Activated T-helper 1 cell treated with anti-CD3 and anti-CD28 coated beads, Interleukin-12 subunit alpha, Interleukin-12 subunit beta, Interleukin-2, Interleukin-4 antibody, amounts not matched to agents 30 ng/mL and 10 ng/mL and 1 ng/mL, durations not matched to agents 14 hours and 24 hours and 36 hours (primary cell): ENCODE results near the gene DOCK4. TPM values are rescaled to one million over a fixed set of nuclear protein-coding genes. Genes with fewer than 3 reads are reported as not detected.
"Not testable (repeated sequence)": the region's sequence is repeated elsewhere in the genome, so short reads cannot be mapped to it uniquely, and the experiment has no call there.

ENCODE experiments used
- DNase-seq: peaks from one replicate; pipeline ENCODE4 v3.0.0; 2021; ENCODE audit warnings: low spot score
- H3K27ac Mint-ChIP-seq: one replicate; pipeline ENCODE4 v1.8.0; 2021; ENCODE audit warnings: mild to moderate bottlenecking, mixed read lengths
- H3K27me3 Mint-ChIP-seq: one replicate; pipeline ENCODE4 v1.8.0; 2022; ENCODE audit warnings: mild to moderate bottlenecking, moderate library complexity, mixed read lengths; ENCODE audit not compliant: insufficient read depth
- H3K36me3 Mint-ChIP-seq: one replicate; pipeline ENCODE4 v1.8.0; 2021; ENCODE audit warnings: low read depth, mixed read lengths
- H3K4me1 Mint-ChIP-seq: one replicate; pipeline ENCODE4 v1.8.0; 2021; ENCODE audit warnings: low read depth, mixed read lengths
- H3K4me3 Mint-ChIP-seq: one replicate; pipeline ENCODE4 v1.8.0; 2021; ENCODE audit warnings: mild to moderate bottlenecking, moderate library complexity, mixed read lengths
- H3K9me3 Mint-ChIP-seq: one replicate; pipeline ENCODE4 v1.8.0; 2021; ENCODE audit warnings: mixed read lengths
- intact Hi-C: fragments of 100-400 bp; cut with micrococcal nuclease; formaldehyde crosslinking; loops from one replicate; pipeline ENCODE4 v1.15.1; 2024
- total RNA-seq: library from RNA; stranded (reverse); gene quantifications from 2 replicates; pipeline ENCODE4 v1.2.3, GENCODE V29; 2022

DOCK4 gene
- total RNA-seq, result 0.31 and 0.37 TPM in 2 replicates

DNA sequence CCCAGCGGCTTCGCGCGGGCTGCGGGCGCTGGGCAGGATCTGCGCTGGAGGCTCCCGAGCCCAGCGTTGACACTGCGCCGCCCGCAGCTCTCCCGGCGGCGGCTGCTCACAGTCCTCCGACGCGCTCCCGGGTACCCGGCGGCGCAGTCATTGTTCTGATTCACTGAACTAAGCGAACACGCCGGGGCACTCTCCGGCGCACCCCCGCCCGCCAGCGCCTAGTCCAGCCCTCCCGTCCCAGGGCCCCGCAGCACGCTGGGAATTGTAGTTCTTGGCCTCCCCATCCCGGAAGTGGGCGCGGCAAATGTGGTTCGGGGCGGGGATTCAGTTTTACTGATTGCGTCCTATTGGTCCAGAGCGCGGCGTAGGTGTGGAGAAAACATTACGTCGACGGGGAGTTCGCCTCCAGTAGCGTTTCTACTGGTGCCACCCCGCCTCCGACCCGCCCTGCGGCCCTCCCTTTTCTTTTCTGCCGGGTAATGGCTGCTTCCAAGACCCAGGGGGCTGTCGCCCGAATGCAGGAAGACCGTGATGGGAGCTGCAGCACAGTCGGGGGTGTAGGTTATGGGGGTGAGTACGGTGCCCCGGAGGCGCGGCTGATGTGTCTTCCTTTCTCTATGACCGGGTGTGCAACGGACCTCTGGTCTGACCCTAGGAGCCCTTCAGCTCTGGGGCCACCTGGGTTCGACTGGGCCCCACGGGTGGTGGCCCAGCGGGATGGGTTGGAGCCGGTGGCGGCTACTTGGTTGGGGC, at the start of gene DOCK4, which contains the start of gene ZNF277:
TSS of gene DOCK4 (minus strand) at position 162 of the 753 bp plus-strand sequence. CDS start 261 bp downstream, outside the sequence.
TSS of gene ZNF277 (plus strand) at position 458 of the 753 bp plus-strand sequence. CDS start at position 480, 22 bp downstream.
- peak; percentile 98 for DNase-seq
- Mint-ChIP-seq H3K4me3 (peak within 1 kb of the TSS; percentile 100), H3K36me3 (no peaks in the 10 kb centered on the region), H3K27ac (peak within 1 kb of the TSS; percentile 92), H3K4me1 (peaks cover 34% of the 10 kb centered on the region), H3K27me3 (peaks cover 31% of the 10 kb centered on the region), H3K9me3 (peaks cover 4% of the 10 kb centered on the region)
- intact Hi-C loops, result loop anchor here (1.0 to 10.0 kb wide), 9 partner anchors 186 to 1124 kb away; partner anchors contain the start of genes IFRD1, IMMP2L, SMIM30 and TMEM168

DNA sequence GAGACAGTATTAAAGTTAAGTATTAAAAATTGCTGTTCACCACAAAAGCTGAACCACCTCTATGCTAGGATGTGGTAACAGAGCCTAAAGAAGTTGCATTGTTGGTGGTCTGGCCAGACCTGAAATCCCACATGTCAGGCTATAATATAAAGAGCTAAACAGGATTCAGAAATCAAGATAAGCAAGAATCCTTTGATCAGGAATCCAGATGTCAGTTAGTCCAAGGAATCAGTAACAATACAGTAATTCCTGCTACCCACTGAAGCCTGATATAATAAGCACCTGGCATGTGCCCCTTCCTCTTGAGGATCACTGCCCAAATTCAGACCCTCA, 49.2 kb upstream of the DOCK4 start:
- DNase-seq, result no peak
- H3K4me3 Mint-ChIP-seq, result no peak overlapping the region
- H3K36me3 Mint-ChIP-seq, result no peaks in the 10 kb centered on the region
- H3K4me1 Mint-ChIP-seq, result no peaks in the 10 kb centered on the region
- no peaks in the 10 kb centered on the region for H3K9me3 Mint-ChIP-seq
- intact Hi-C loops, result no loop called here
- H3K27ac Mint-ChIP-seq, result no peak overlapping the region
- no peaks in the 10 kb centered on the region for H3K27me3 Mint-ChIP-seq

DNA sequence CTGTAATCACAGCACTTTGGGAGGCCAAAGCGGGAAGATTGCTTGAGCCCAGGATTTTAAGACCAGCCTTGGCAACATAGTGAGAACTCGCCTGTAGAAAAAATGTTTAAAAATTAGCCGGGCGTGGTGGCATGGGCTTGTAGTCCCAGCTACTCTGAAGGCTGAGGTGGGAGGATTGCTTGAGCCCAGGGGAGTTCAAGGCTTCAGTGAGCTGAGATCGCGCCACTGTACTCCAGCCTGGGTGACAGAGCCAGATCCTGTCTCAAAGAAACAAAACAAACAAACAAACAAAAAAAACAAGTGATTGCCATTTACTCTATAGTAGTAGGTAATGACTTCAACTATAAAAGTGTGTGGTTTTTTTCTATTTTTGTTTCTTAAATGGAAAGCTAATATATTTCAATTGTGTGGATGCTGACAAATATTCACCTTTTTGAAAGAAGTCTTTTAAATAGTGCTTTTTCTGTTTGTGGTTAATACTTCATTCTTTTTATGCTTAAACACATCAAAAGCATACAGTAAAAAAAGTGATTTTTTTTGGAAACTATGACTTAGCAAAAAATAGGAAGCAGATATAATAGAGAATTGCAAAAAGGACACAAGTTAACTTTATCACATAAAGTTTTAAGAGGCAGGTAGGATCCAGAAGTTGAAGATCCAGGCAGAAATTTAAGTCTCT, 48.6 kb upstream of the DOCK4 start:
- intact Hi-C loops, result no loop called here
- H3K4me3 Mint-ChIP-seq, result no peak overlapping the region
- no peaks in the 10 kb centered on the region for H3K27me3 Mint-ChIP-seq
- no peaks in the 10 kb centered on the region for H3K36me3 Mint-ChIP-seq
- no peak for DNase-seq
- H3K27ac Mint-ChIP-seq, result no peak overlapping the region
- no peaks in the 10 kb centered on the region for H3K9me3 Mint-ChIP-seq
- no peaks in the 10 kb centered on the region for H3K4me1 Mint-ChIP-seq

GRCh38 chr7:112254156-112254555, 48.0 kb upstream of the DOCK4 start:
- Mint-ChIP-seq H3K27me3 (no peaks in the 10 kb centered on the region), H3K36me3 (no peaks in the 10 kb centered on the region), H3K9me3 (no peaks in the 10 kb centered on the region), H3K4me3 (no peak overlapping the region), H3K4me1 (no peaks in the 10 kb centered on the region), H3K27ac (no peak overlapping the region)
- intact Hi-C loops, result no loop called here
- no peak for DNase-seq

- no peaks in the 10 kb centered on the region for H3K4me1 Mint-ChIP-seq
- H3K36me3 Mint-ChIP-seq, result no peaks in the 10 kb centered on the region
- intact Hi-C loops, result no loop called here
- no peak overlapping the region for H3K27ac Mint-ChIP-seq
- no peak for DNase-seq
- no peaks in the 10 kb centered on the region for H3K9me3 Mint-ChIP-seq
- H3K4me3 Mint-ChIP-seq, result no peak overlapping the region
- no peaks in the 10 kb centered on the region for H3K27me3 Mint-ChIP-seq
Observed at GRCh38 chr7:112252691-112253090, 46.5 kb upstream of the DOCK4 start.

GRCh38 chr7:112252141-112252540, 45.9 kb upstream of the DOCK4 start:
- Mint-ChIP-seq H3K4me1 (no peaks in the 10 kb centered on the region), H3K4me3 (no peak overlapping the region), H3K27ac (no peak overlapping the region), H3K36me3 (no peaks in the 10 kb centered on the region), H3K27me3 (no peaks in the 10 kb centered on the region), H3K9me3 (no peaks in the 10 kb centered on the region)
- intact Hi-C loops, result no loop called here
- no peak for DNase-seq

DNA sequence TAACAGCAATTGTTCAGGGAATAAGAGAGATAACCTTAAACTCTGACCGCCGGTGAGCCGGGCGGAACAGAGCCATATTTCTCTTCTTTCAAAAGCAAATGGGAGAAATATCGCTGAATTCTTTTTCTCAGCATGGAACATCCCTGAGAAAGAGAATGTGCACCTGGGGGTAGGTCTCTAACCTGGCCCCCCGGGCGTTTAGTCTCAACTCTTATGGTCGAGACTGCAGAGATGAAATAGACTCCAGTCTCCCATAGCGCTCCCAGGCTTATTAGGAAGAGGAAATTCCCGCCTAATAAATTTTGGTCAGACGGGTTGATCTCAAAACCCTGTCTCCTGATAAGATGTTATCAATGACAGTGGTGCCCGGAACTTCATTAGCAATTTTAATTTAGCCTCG, 43.8 kb upstream of the DOCK4 start:
- intact Hi-C loops, result not testable (repeated sequence)

DNA sequence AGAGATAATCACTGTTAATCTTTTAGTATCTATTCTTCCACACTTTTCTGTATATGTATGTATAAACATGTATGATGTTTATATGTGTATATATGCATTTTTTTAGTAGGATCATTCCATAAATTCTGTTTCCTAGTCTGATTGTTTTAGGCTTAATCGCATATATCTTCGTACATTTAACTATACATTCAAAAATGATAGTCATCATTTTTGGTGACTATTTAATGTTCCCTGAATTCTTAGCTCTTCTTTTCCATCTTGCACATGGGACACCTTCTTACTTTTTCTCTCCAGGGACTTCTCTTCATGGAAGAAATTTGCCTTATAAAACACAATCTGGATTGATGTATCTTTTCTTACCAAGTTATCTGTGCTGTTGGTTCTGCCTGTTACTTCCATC, 42.4 kb upstream of the DOCK4 start:
- DNase-seq, result no peak
- Mint-ChIP-seq H3K9me3 (no peaks in the 10 kb centered on the region), H3K27ac (no peak overlapping the region), H3K27me3 (peaks cover 1% of the 10 kb centered on the region), H3K36me3 (no peaks in the 10 kb centered on the region), H3K4me1 (no peaks in the 10 kb centered on the region), H3K4me3 (no peak overlapping the region)
- intact Hi-C loops, result no loop called here

More for the DNA sequence above, 43.8 kb upstream of the DOCK4 start:
- not testable (repeated sequence) for H3K27ac Mint-ChIP-seq, H3K9me3 Mint-ChIP-seq, DNase-seq, H3K27me3 Mint-ChIP-seq, H3K4me1 Mint-ChIP-seq, H3K4me3 Mint-ChIP-seq, H3K36me3 Mint-ChIP-seq

- DNase-seq, result no peak
- Mint-ChIP-seq H3K4me3 (no peak overlapping the region), H3K9me3 (peaks cover 6% of the 10 kb centered on the region)
Observed at GRCh38 chr7:112238852-112239610, 32.8 kb upstream of the DOCK4 start.

DNA sequence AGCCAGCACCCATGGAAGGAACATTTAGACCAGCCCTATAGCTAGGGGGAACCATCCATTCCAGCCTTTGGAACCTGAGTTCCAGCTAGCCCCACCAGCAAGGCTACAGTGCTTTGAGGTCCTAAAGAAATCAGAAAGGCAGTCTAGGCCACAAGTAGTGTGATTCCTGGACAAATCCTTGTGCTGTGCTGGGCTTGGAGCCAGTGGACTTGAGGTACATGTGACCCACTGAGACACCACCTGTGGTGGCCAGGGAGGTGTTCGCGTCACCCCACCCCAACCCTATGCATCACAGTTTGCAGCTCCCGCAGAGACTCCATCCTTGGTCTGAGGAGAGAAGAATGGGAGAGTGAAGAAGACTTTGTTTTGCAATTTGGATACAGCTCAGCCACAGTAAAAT, 32.1 kb upstream of the DOCK4 start:
- H3K4me3 Mint-ChIP-seq, result no peak overlapping the region
- H3K27me3 Mint-ChIP-seq, result no peaks in the 10 kb centered on the region
- H3K9me3 Mint-ChIP-seq, result peaks cover 6% of the 10 kb centered on the region
- H3K27ac Mint-ChIP-seq, result no peak overlapping the region
- no peak for DNase-seq
- no peaks in the 10 kb centered on the region for H3K36me3 Mint-ChIP-seq
- no peaks in the 10 kb centered on the region for H3K4me1 Mint-ChIP-seq
- intact Hi-C loops, result no loop called here

More at GRCh38 chr7:112238852-112239610, 32.8 kb upstream of the DOCK4 start:
- no peaks in the 10 kb centered on the region for H3K27me3 Mint-ChIP-seq
- no peak overlapping the region for H3K27ac Mint-ChIP-seq
- H3K36me3 Mint-ChIP-seq, result no peaks in the 10 kb centered on the region
- H3K4me1 Mint-ChIP-seq, result no peaks in the 10 kb centered on the region
- intact Hi-C loops, result no loop called here

DNA sequence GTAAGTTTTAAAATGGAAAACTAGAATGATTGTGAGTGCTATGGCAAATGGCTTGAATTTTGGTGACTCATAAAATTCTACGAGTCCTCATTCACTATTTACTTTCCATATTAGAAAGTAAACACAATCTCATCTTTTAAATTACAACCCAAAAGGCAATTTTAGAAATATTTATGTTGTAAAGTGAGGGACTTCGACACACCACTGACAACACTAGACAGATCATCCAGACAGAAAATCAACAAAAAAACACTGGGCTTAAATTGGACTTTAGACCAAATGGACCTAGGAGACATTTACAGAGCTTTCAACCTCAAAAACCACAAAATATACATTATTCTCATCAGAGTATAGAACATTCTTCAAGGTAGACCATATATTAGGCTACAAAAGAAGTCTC, 30.4 kb upstream of the DOCK4 start:
- no peak for DNase-seq
- Mint-ChIP-seq H3K9me3 (peaks cover 6% of the 10 kb centered on the region), H3K36me3 (no peaks in the 10 kb centered on the region), H3K27me3 (no peaks in the 10 kb centered on the region), H3K27ac (no peak overlapping the region), H3K4me3 (no peak overlapping the region), H3K4me1 (no peaks in the 10 kb centered on the region)
- intact Hi-C loops, result no loop called here

DNA sequence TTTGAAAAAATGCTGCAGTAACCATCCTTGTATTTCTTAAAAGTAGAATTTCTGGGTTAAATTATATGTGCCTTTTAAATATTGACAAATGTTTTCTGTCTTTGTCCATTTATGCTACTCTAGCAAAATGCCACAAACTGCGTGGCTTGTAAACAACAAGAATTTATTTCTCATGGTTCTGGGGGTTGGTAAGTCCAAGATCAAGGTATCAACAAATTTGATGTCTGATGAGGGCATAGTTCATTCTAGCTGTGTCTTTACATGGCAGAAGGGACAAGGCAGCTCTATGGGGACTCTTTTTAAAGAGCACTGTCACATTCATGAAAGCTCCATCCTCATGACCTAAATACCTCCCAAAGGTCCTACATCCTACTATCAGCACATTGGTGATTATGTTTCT, 27.9 kb upstream of the DOCK4 start:
- intact Hi-C loops, result no loop called here
- Mint-ChIP-seq H3K27me3 (no peaks in the 10 kb centered on the region), H3K9me3 (peaks cover 2% of the 10 kb centered on the region), H3K4me1 (no peaks in the 10 kb centered on the region), H3K4me3 (no peak overlapping the region), H3K36me3 (no peaks in the 10 kb centered on the region), H3K27ac (no peak overlapping the region)
- DNase-seq, result no peak
